Measurements from ENCODE around the gene RAPGEF1. TPM values are rescaled to one million over a fixed set of nuclear protein-coding genes. Genes with fewer than 3 reads are reported as not detected.

The RAPGEF1 gene
- total and polyA plus RNA-seq, 9 donors: 17.0 to 64.4 (median 36.4) TPM

- WGBS, 3 donors: 88 to 93% (median 90%) methylated on average over 13 of the region's 13 CpGs
- DNase-seq: no peak
- no peaks in the 10 kb centered on the region for H3K9me3 ChIP-seq
- no peak overlapping the region for H3K4me3 ChIP-seq
- intact Hi-C loops (cut with DNase I): loop anchor here in 3 of 4 donors (5.0 to 10.0 kb wide), 3 partner anchors 147 to 644 kb away; partner anchors contain the start of gene RAPGEF1 (in 1 of the 3)
- H3K36me3 ChIP-seq: no peaks in the 10 kb centered on the region
- no peaks in the 10 kb centered on the region for H3K4me1 ChIP-seq (ENCODE audit: insufficient read depth)
- H3K27ac ChIP-seq: no peak overlapping the region
- TF ChIP-seq POLR2A (IDR thresholded peaks at IDR 0.05) (no peak), EP300 (IDR thresholded peaks at IDR 0.05) (no peak), CTCF (IDR thresholded peaks at IDR 0.05) (no peak)
- H3K27me3 ChIP-seq: no peaks in the 10 kb centered on the region
These were observed 149.4 kb downstream of the RAPGEF1 start for GRCh38 chr9:131590449-131590848.

GRCh38 chr9:131589993-131590392 lies 149.9 kb downstream of the RAPGEF1 start:
- no peaks in the 10 kb centered on the region for H3K4me1 ChIP-seq (ENCODE audit: insufficient read depth)
- TF ChIP-seq EP300 (IDR thresholded peaks at IDR 0.05) (no peak), POLR2A (IDR thresholded peaks at IDR 0.05) (no peak), CTCF (IDR thresholded peaks at IDR 0.05) (no peak)
- no peak overlapping the region for H3K4me3 ChIP-seq
- intact Hi-C loops (cut with DNase I): loop anchor here in 3 of 4 donors (5.0 to 10.0 kb wide), 3 partner anchors 147 to 645 kb away; partner anchors contain the start of gene RAPGEF1 (in 1 of the 3)
- H3K9me3 ChIP-seq: no peaks in the 10 kb centered on the region
- H3K36me3 ChIP-seq: no peaks in the 10 kb centered on the region
- DNase-seq: no peak
- no peaks in the 10 kb centered on the region for H3K27me3 ChIP-seq
- WGBS, 3 donors: 89 to 94% (median 89%) methylated on average over 14 of the region's 14 CpGs
- no peak overlapping the region for H3K27ac ChIP-seq

GRCh38 chr9:131589124-131589711 lies 150.7 kb downstream of the RAPGEF1 start:
- WGBS, 3 donors: 91 to 92% (median 91%) methylated on average over 15 to 16 of the region's 16 CpGs
- no peaks in the 10 kb centered on the region for H3K36me3 ChIP-seq
- intact Hi-C loops (cut with DNase I): no loop called here

GRCh38 chr9:131588396-131588795 lies 151.5 kb downstream of the RAPGEF1 start:
- Histone ChIP-seq H3K36me3 (no peaks in the 10 kb centered on the region), H3K27me3 (no peaks in the 10 kb centered on the region), H3K27ac (no peak overlapping the region), H3K9me3 (no peaks in the 10 kb centered on the region), H3K4me1 (ENCODE audit: insufficient read depth) (no peaks in the 10 kb centered on the region), H3K4me3 (no peak overlapping the region)
- 91 to 96% (median 94%) methylated on average over 9 of the region's 9 CpGs for WGBS, 3 donors
- DNase-seq: peak in 1 of 5 donors; percentile 5
- no peak for TF ChIP-seq EP300 (IDR thresholded peaks at IDR 0.05)
- intact Hi-C loops (cut with DNase I): no loop called here

More at GRCh38 chr9:131589124-131589711, 150.7 kb downstream of the RAPGEF1 start:
- Histone ChIP-seq H3K9me3 (no peaks in the 10 kb centered on the region), H3K4me1 (ENCODE audit: insufficient read depth) (no peaks in the 10 kb centered on the region), H3K27ac (no peak overlapping the region), H3K27me3 (no peaks in the 10 kb centered on the region), H3K4me3 (no peak overlapping the region)
- DNase-seq: no peak
- TF ChIP-seq POLR2A (IDR thresholded peaks at IDR 0.05): no peak

GRCh38 chr9:131587906-131588305 lies 152.0 kb downstream of the RAPGEF1 start:
- Histone ChIP-seq H3K4me3 (no peak overlapping the region), H3K9me3 (no peaks in the 10 kb centered on the region), H3K36me3 (no peaks in the 10 kb centered on the region), H3K27me3 (no peaks in the 10 kb centered on the region), H3K27ac (no peak overlapping the region), H3K4me1 (ENCODE audit: insufficient read depth) (no peaks in the 10 kb centered on the region)
- no peak for TF ChIP-seq POLR2A (IDR thresholded peaks at IDR 0.05)
- no peak for TF ChIP-seq CTCF (IDR thresholded peaks at IDR 0.05)
- no peak for TF ChIP-seq EP300 (IDR thresholded peaks at IDR 0.05)
- 78 to 82% (median 80%) methylated on average over 14 of the region's 14 CpGs for WGBS, 3 donors
- intact Hi-C loops (cut with DNase I): no loop called here
- peak in 1 of 5 donors; percentile 3 for DNase-seq

Data from ovary (tissue), 9 donors.